H1 (cell line): Measurements from ENCODE around the gene REL. TPM values are rescaled to one million over a fixed set of nuclear protein-coding genes. Genes with fewer than 3 reads are reported as not detected.

ENCODE experiments used
- CTCF ChIA-PET: fragments of 300-600 bp; sonication (Branson Sonifier 250); formaldehyde crosslinking; loops from one replicate; lab custom pipeline; 2021; ENCODE audit not compliant: partially characterized antibody; lab: Charles Lee
- POLR2A ChIA-PET: fragments of 300-600 bp; sonication (Branson Sonifier 250); formaldehyde crosslinking; loops from one replicate; lab custom pipeline; 2021; ENCODE audit warnings: inconsistent platforms; ENCODE audit not compliant: partially characterized antibody; lab: Charles Lee
- DNase-seq, 2 experiments: peaks; one replicate each; pipeline versions ENCODE4 v3.0.0 to v3.0.0-alpha.2; 2010 to 2022; ENCODE audit warnings: low spot score in 2 of 2, low read depth in 1 of 2, mixed read lengths in 1 of 2
- FAIRE-seq: peaks from 2 replicates; lab custom pipeline; 2011; peaks lifted over from hg19 to GRCh38; lab: Jason Lieb, UNC
- H2AFZ ChIP-seq: 2 replicates; pipeline ENCODE4 v1.8.1; 2012; ENCODE audit warnings: low read length, inconsistent platforms
- H2AK5ac ChIP-seq: 2 replicates; pipeline ENCODE4 v1.6.1; 2013; ENCODE audit warnings: low read depth, low read length
- H2BK120ac ChIP-seq: replicated peaks from 2 replicates; pipeline ENCODE3; 2013; ENCODE audit warnings: low read depth, low read length, inconsistent platforms
- H2BK12ac ChIP-seq: 2 replicates; pipeline ENCODE4 v1.6.1; 2013; ENCODE audit warnings: low read depth, low read length
- H2BK15ac ChIP-seq: 2 replicates; pipeline ENCODE4 v1.6.1; 2013; ENCODE audit warnings: low read length
- H2BK20ac ChIP-seq: 2 replicates; pipeline ENCODE4 v1.6.1; 2013; ENCODE audit warnings: low read length
- H2BK5ac ChIP-seq: 2 replicates; pipeline ENCODE4 v1.6.1; 2013; ENCODE audit warnings: low read depth, low read length
- H3K14ac ChIP-seq: 2 replicates; pipeline ENCODE4 v1.6.1; 2013; ENCODE audit warnings: inconsistent platforms; ENCODE audit not compliant: insufficient read length
- H3K18ac ChIP-seq: 2 replicates; pipeline ENCODE4 v1.6.1; 2013; ENCODE audit warnings: low read length; ENCODE audit errors: extremely low read depth
- H3K23ac ChIP-seq: 2 replicates; pipeline ENCODE4 v1.6.1; 2013; ENCODE audit warnings: inconsistent platforms; ENCODE audit not compliant: insufficient read length
- H3K23me2 ChIP-seq: 2 replicates; pipeline ENCODE4 v1.6.1; 2013; ENCODE audit warnings: low read depth, low read length
- H3K27ac ChIP-seq: 2 replicates; pipeline ENCODE4 v1.6.1; 2011; ENCODE audit warnings: low read depth, low read length, inconsistent platforms
- H3K27me3 ChIP-seq, 4 experiments: replicated peaks in 1 of 4; 1 replicate in 1 of 4; 2 replicates in 3 of 4; pipeline versions ENCODE4 v1.6.1 to v1.8.1; 2011 to 2013; ENCODE audit warnings: low read length in 3 of 4, mild to moderate bottlenecking in 3 of 4, inconsistent platforms in 2 of 4, mixed read lengths in 2 of 4, moderate library complexity in 1 of 4; ENCODE audit not compliant: control insufficient read depth in 3 of 4, insufficient read depth in 3 of 4; ENCODE audit errors: extremely low read depth in 1 of 4
- H3K36me3 ChIP-seq, 4 experiments: 2 replicates each; pipeline versions ENCODE4 v1.6.1 to v1.8.1; 2011 to 2013; ENCODE audit warnings: mild to moderate bottlenecking in 4 of 4, low read length in 3 of 4, moderate library complexity in 2 of 4, control low read depth in 1 of 4, inconsistent platforms in 1 of 4; ENCODE audit not compliant: insufficient read depth in 4 of 4, control insufficient read depth in 2 of 4
- H3K4ac ChIP-seq: replicated peaks from 2 replicates; pipeline ENCODE3; 2013; ENCODE audit warnings: low read length, low read depth, mixed read lengths, inconsistent platforms; ENCODE audit not compliant: insufficient read length
- H3K4me1 ChIP-seq, 4 experiments: replicated peaks in 1 of 4; 1 replicate in 1 of 4; 2 replicates in 3 of 4; pipeline versions ENCODE4 v1.6.1 to v1.8.1; 2011 to 2013; ENCODE audit warnings: low read length in 3 of 4, inconsistent platforms in 2 of 4, mixed read lengths in 1 of 4; ENCODE audit not compliant: insufficient read depth in 4 of 4, control insufficient read depth in 3 of 4
- H3K4me2 ChIP-seq, 2 experiments: 2 replicates each; pipeline versions ENCODE4 v1.6.1 to v1.8.1; 2011 to 2013; ENCODE audit warnings: low read depth in 2 of 2, low read length in 2 of 2, control low read depth in 1 of 2, inconsistent platforms in 1 of 2, mild to moderate bottlenecking in 1 of 2; ENCODE audit not compliant: insufficient read depth in 1 of 2
- H3K4me3 ChIP-seq, 4 experiments: fragments of 200-600, 300-600 bp in 1 of 4; sonication (generic), shearing (Covaris generic), sonication (Bioruptor Twin) in 1 of 4; 2 replicates each; pipeline versions ENCODE4 v1.5.1 to v1.8.1; 2011 to 2016; ENCODE audit warnings: low read length in 4 of 4, low read depth in 3 of 4, control low read depth in 2 of 4, inconsistent platforms in 2 of 4, mild to moderate bottlenecking in 2 of 4, mixed read lengths in 1 of 4, moderate library complexity in 1 of 4; ENCODE audit not compliant: insufficient read depth in 2 of 4; ENCODE audit errors: extremely low read depth in 1 of 4
- H3K56ac ChIP-seq: replicated peaks from 2 replicates; pipeline ENCODE3; 2013; ENCODE audit warnings: low read depth, mild to moderate bottlenecking, mixed read lengths, low read length, inconsistent platforms; ENCODE audit not compliant: insufficient read length
- H3K79me1 ChIP-seq: 2 replicates; pipeline ENCODE4 v1.6.1; 2013; ENCODE audit warnings: low read depth, low read length, control low read depth
- H3K79me2 ChIP-seq, 2 experiments: 2 replicates each; pipeline versions ENCODE4 v1.6.1 to v1.8.1; 2012 to 2013; ENCODE audit warnings: low read length in 2 of 2, mild to moderate bottlenecking in 2 of 2, inconsistent platforms in 1 of 2; ENCODE audit not compliant: insufficient read depth in 2 of 2, control insufficient read depth in 1 of 2
- H3K9ac ChIP-seq, 4 experiments: replicated peaks in 1 of 4; 1 replicate in 1 of 4; 2 replicates in 3 of 4; pipeline versions ENCODE4 v1.6.1 to v1.8.1; 2011 to 2013; ENCODE audit warnings: low read depth in 3 of 4, low read length in 3 of 4, control low read depth in 2 of 4, mild to moderate bottlenecking in 2 of 4, moderate library complexity in 2 of 4, inconsistent platforms in 1 of 4; ENCODE audit errors: extremely low read depth in 1 of 4
- H3K9me3 ChIP-seq, 2 experiments: 2 replicates each; pipeline versions ENCODE4 v1.6.1 to v1.8.1; 2012 to 2013; ENCODE audit warnings: mild to moderate bottlenecking in 2 of 2, moderate library complexity in 2 of 2, control low read depth in 1 of 2, inconsistent platforms in 1 of 2, low read depth in 1 of 2, low read length in 1 of 2, mixed read lengths in 1 of 2; ENCODE audit not compliant: insufficient read depth in 2 of 2
- H4K20me1 ChIP-seq, 2 experiments: replicated peaks in 1 of 2; 2 replicates each; pipeline versions ENCODE3 to v1.8.1; 2011 to 2013; ENCODE audit warnings: inconsistent platforms in 2 of 2, low read length in 2 of 2, mild to moderate bottlenecking in 1 of 2; ENCODE audit not compliant: insufficient read depth in 2 of 2, control insufficient read depth in 1 of 2
- H4K5ac ChIP-seq: 2 replicates; pipeline ENCODE4 v1.6.1; 2013; ENCODE audit warnings: low read length, low read depth, mixed read lengths, inconsistent platforms; ENCODE audit not compliant: insufficient read length
- H4K8ac ChIP-seq: 2 replicates; pipeline ENCODE4 v1.8.0; 2013; ENCODE audit warnings: mild to moderate bottlenecking, moderate library complexity, low read length, inconsistent platforms; ENCODE audit not compliant: insufficient read depth; ENCODE audit errors: extremely low read depth
- H4K91ac ChIP-seq: replicated peaks from 2 replicates; pipeline ENCODE3; 2013; ENCODE audit warnings: low read length, mixed read lengths, inconsistent platforms; ENCODE audit not compliant: insufficient read length
- ASH2L ChIP-seq: fragments of 200-600, 300-600 bp; sonication (generic); IDR thresholded peaks from one replicate; pipeline ENCODE4 v1.7.1; 2017; ENCODE audit warnings: low read length
- EZH2 ChIP-seq: fragments of 200-600 bp; sonication (generic); IDR thresholded peaks from 2 replicates; pipeline ENCODE4 v1.7.1; 2012; ENCODE audit warnings: low read depth, mild to moderate bottlenecking, moderate library complexity, low read length, inconsistent platforms; ENCODE audit not compliant: severe bottlenecking
- RAD21 ChIP-seq, 2 experiments: IDR thresholded peaks in 1 of 2; conservative IDR thresholded peaks in 1 of 2; 2 replicates each; pipeline ENCODE4 v1.6.1; 2011; ENCODE audit warnings: low read depth in 2 of 2, low read length in 2 of 2, improper control_type of control experiment in 1 of 2, inconsistent platforms in 1 of 2, mild to moderate bottlenecking in 1 of 2, moderate library complexity in 1 of 2
- WGBS, 2 experiments: shearing (Covaris generic) in 1 of 2; methylation state at CpG; one replicate each; pipeline versions ENCODE4 v1.1.6 to v1.1.7; 2013 to 2015; ENCODE audit warnings: low lambda C conversion rate in 2 of 2, mixed read lengths in 2 of 2, inconsistent platforms in 1 of 2, low coverage in 1 of 2, missing lambda C conversion rate in 1 of 2; ENCODE audit not compliant: insufficient replicate concordance in 2 of 2, insufficient coverage in 1 of 2, insufficient read length in 1 of 2; ENCODE audit errors: extremely low coverage in 1 of 2, missing lambda C conversion rate in 1 of 2; 5-methylcytosine and 5-hydroxymethylcytosine counted together
- polyA plus RNA-seq, 7 experiments: library from polyadenylated mRNA; depleted of rRNA in 3 of 7; stranded (reverse) in 5 of 7; unstranded in 2 of 7; fragments of >200 nt in 5 of 7; fragments of 200-250 nt in 2 of 7; gene quantifications; 1 replicate in 5 of 7; 2 replicates in 1 of 7; 4 replicates in 1 of 7; pipeline versions ENCODE4 v1.2.1 to v1.2.3, GENCODE V29; 2011 to 2013; ENCODE audit warnings: missing spikeins in 2 of 7, mixed read lengths in 2 of 7
- total RNA-seq: library from RNA; stranded (reverse); fragmentation: NEBNext Ultra II Directional; extraction: Animal tissue kit (Norgen Biotek cat#: 25700); gene quantifications from 2 replicates; pipeline ENCODE4 v1.2.1, GENCODE V29; 2021
- TF ChIP-seq, protein P1 (sequence below), 3 experiments: IDR thresholded peaks; 1 replicate in 2 of 3; 2 replicates in 1 of 3; pipeline versions ENCODE4 v1.5.1 to v1.6.1; 2011; ENCODE audit warnings: low read length in 3 of 3, mild to moderate bottlenecking in 3 of 3, inconsistent platforms in 2 of 3, low read depth in 1 of 3, moderate library complexity in 1 of 3; ENCODE audit not compliant: insufficient read depth in 1 of 3; ENCODE audit errors: control extremely low read depth in 1 of 3

Gene REL
- total and polyA plus RNA-seq, 2 of the 8 experiments (the other 6 are each of a cell fraction or from before 2014, with no cell fraction given): 1.5 to 7.5 TPM

- POLR2A ChIA-PET: no interaction called here
- 86% methylated on average over 4 of the region's 4 CpGs; no CpG with 5 or more reads in 1 of the 2 experiments for WGBS, 2 experiments
- TF ChIP-seq RAD21 (IDR thresholded peaks at IDR 0.05 in 1 of 2, conservative IDR thresholded peaks at IDR 0.05 in 1 of 2; ENCODE audit: low read depth in 2 of 2, low read length in 2 of 2) (no peak), ASH2L (no peak), EZH2 (no peak)
- TF ChIP-seq, protein P1, sequence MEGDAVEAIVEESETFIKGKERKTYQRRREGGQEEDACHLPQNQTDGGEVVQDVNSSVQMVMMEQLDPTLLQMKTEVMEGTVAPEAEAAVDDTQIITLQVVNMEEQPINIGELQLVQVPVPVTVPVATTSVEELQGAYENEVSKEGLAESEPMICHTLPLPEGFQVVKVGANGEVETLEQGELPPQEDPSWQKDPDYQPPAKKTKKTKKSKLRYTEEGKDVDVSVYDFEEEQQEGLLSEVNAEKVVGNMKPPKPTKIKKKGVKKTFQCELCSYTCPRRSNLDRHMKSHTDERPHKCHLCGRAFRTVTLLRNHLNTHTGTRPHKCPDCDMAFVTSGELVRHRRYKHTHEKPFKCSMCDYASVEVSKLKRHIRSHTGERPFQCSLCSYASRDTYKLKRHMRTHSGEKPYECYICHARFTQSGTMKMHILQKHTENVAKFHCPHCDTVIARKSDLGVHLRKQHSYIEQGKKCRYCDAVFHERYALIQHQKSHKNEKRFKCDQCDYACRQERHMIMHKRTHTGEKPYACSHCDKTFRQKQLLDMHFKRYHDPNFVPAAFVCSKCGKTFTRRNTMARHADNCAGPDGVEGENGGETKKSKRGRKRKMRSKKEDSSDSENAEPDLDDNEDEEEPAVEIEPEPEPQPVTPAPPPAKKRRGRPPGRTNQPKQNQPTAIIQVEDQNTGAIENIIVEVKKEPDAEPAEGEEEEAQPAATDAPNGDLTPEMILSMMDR (IDR thresholded peaks at IDR 0.05; ENCODE audit: control extremely low read depth in 1 of 3, insufficient read depth in 1 of 3, low read depth in 1 of 3, low read length in 3 of 3): no peak
Measured at GRCh38 chr2:60947056-60947455, 65.7 kb downstream of the REL start.

More at GRCh38 chr2:60947056-60947455, 65.7 kb downstream of the REL start:
- Histone ChIP-seq H3K18ac (no peak overlapping the region), H3K23ac (no peak overlapping the region), H4K5ac (no peak overlapping the region), H4K20me1 (no peaks in the 10 kb centered on the region), H2AFZ (no peak overlapping the region), H4K91ac (no peak overlapping the region), H3K79me2 (no peaks in the 10 kb centered on the region), H2BK15ac (no peak overlapping the region), H2BK120ac (no peak overlapping the region), H2BK12ac (no peak overlapping the region), H3K36me3 (no peaks in the 10 kb centered on the region), H3K4ac (no peak overlapping the region), H2BK5ac (no peak overlapping the region), H3K9ac (no peak overlapping the region), H3K27ac (no peak overlapping the region), H2BK20ac (no peak overlapping the region), H3K14ac (no peak overlapping the region), H3K4me1 (no peaks in the 10 kb centered on the region), H3K4me2 (no peak overlapping the region), H2AK5ac (no peak overlapping the region), H3K79me1 (no peaks in the 10 kb centered on the region), H3K23me2 (no peaks in the 10 kb centered on the region; the same call in 1 of the 2 replicates), H3K4me3 (no peak overlapping the region), H3K9me3 (peaks cover 0 to 4% of the 10 kb centered on the region in 2 experiments; a peak in 1 of 4 replicates), H3K27me3 (no peaks in the 10 kb centered on the region), H4K8ac (no peak overlapping the region), H3K56ac (no peak overlapping the region)
- CTCF ChIA-PET: interaction anchor here (0.7 kb wide), 1 partner anchor 17 kb away, joined by 3 read pairs; no protein-coding TSS in a partner anchor
- FAIRE-seq (no peak), DNase-seq (no peak)
